A673 (cell line): ENCODE data around the gene PPHLN1.

Experiments
- EZH2 ChIP-seq: fragments of 200-600 bp; sonication (generic); IDR thresholded peaks from 2 replicates; pipeline ENCODE4 v1.6.1; 2017; ENCODE audit warnings: borderline replicate concordance, low read depth, mild to moderate bottlenecking, mixed read lengths, antibody characterized with exemption, low read length; ENCODE audit not compliant: poor library complexity, severe bottlenecking
- TF ChIP-seq, protein P1 (sequence below): fragments of 300-800, 200-600 bp; sonication (generic); conservative IDR thresholded peaks from 2 replicates; pipeline ENCODE4 v1.5.1; 2017; ENCODE audit warnings: low read depth, mild to moderate bottlenecking, antibody characterized with exemption, low read length, moderate library complexity, mixed read lengths

- TF ChIP-seq, protein P1, sequence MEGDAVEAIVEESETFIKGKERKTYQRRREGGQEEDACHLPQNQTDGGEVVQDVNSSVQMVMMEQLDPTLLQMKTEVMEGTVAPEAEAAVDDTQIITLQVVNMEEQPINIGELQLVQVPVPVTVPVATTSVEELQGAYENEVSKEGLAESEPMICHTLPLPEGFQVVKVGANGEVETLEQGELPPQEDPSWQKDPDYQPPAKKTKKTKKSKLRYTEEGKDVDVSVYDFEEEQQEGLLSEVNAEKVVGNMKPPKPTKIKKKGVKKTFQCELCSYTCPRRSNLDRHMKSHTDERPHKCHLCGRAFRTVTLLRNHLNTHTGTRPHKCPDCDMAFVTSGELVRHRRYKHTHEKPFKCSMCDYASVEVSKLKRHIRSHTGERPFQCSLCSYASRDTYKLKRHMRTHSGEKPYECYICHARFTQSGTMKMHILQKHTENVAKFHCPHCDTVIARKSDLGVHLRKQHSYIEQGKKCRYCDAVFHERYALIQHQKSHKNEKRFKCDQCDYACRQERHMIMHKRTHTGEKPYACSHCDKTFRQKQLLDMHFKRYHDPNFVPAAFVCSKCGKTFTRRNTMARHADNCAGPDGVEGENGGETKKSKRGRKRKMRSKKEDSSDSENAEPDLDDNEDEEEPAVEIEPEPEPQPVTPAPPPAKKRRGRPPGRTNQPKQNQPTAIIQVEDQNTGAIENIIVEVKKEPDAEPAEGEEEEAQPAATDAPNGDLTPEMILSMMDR: no peak
- no peak for TF ChIP-seq EZH2
Measured at GRCh38 chr12:42440608-42441007, 114.6 kb downstream of the PPHLN1 start.
